ENCODE measurements around the gene MAP3K20.

DNA sequence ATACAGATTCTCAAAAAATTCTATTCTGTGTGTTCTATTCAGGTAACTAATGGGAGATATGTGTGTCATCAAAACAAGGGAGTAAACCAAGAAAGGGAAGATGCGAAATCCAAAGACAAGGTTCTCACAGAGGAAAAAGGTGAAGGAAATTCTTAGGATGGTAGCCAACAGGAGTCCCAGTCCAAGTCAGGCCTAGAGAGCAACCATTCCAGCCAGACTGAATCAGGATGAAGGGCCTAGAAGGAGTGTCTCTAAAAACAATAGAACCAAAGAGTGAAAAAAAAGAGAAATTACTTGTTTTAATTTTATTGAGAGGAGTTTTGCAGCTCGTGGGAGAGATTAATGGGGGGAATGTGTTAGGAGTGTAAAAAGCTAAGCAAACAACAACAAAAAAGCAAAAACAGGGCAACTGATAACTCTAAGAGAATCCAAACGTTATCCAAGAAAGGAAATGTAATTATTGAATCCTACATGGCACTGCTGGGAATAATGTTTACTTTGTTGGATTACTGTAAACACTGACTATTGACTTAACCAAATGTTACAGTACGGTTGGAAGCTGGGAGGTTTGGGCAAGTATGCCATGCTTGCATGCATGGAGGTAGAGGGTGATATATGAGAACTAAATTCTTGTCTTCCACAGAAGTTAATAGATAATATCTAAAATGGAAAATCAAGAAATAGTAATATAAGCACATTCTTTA lies 12.3 kb downstream of the MAP3K20 start:
- TF ChIP-seq, protein P1, sequence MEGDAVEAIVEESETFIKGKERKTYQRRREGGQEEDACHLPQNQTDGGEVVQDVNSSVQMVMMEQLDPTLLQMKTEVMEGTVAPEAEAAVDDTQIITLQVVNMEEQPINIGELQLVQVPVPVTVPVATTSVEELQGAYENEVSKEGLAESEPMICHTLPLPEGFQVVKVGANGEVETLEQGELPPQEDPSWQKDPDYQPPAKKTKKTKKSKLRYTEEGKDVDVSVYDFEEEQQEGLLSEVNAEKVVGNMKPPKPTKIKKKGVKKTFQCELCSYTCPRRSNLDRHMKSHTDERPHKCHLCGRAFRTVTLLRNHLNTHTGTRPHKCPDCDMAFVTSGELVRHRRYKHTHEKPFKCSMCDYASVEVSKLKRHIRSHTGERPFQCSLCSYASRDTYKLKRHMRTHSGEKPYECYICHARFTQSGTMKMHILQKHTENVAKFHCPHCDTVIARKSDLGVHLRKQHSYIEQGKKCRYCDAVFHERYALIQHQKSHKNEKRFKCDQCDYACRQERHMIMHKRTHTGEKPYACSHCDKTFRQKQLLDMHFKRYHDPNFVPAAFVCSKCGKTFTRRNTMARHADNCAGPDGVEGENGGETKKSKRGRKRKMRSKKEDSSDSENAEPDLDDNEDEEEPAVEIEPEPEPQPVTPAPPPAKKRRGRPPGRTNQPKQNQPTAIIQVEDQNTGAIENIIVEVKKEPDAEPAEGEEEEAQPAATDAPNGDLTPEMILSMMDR (conservative IDR thresholded peaks at IDR 0.05; ENCODE audit: low read depth, low read length): no peak
- TF ChIP-seq EZH2 (IDR thresholded peaks at IDR 0.05; ENCODE audit: borderline replicate concordance, low read depth, low read length, poor library complexity, severe bottlenecking): no peak

Measured in A673 (cell line).